Stimulated activated CD4-positive, alpha-beta T cell treated with anti-CD3 and anti-CD28 coated beads, Interleukin-1b, Interleukin-23, amount 100 ng/mL, for 48 hours (primary cell): ENCODE measurements around the gene UGT1A9.
"Not testable (repeated sequence)": the region's sequence is repeated elsewhere in the genome, so short reads cannot be mapped to it uniquely, and the experiment has no call there.

Experiments used
- DNase-seq: peaks from one replicate; pipeline ENCODE4 v3.0.0-alpha.2; 2020

UGT1A9 gene

DNA sequence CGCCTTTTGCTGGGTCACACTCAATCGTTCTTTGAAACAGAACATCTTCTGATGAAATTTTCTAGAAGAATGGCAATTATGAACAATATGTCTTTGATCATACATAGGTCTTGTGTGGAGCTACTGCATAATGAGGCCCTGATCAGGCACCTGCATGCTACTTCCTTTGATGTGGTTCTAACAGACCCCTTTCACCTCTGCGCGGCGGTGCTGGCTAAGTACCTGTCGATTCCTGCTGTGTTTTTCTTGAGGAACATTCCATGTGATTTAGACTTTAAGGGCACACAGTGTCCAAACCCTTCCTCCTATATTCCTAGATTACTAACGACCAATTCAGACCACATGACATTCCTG, 41.5 kb downstream of the UGT1A9 start:
- DNase-seq, result no peak

DNA sequence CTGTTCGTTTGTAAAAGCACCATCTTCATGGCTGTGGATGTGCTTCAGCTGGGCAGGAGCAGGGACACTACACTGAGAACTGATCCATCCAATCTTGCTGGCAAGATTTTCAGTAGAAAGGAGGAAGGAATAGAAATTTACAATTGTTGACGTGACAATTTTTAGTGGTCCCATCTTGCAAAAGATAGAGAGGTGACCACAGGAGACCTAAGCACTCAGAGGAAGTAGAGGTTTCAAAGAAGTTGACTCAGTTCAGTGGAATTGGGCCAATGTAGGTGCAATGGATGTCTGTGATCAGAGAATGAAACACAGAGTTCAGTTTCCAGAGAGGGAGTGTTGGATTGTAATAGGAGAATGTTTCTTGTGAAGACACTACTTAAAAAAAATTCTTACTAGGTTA, 42.4 kb downstream of the UGT1A9 start:
- no peak for DNase-seq

DNA sequence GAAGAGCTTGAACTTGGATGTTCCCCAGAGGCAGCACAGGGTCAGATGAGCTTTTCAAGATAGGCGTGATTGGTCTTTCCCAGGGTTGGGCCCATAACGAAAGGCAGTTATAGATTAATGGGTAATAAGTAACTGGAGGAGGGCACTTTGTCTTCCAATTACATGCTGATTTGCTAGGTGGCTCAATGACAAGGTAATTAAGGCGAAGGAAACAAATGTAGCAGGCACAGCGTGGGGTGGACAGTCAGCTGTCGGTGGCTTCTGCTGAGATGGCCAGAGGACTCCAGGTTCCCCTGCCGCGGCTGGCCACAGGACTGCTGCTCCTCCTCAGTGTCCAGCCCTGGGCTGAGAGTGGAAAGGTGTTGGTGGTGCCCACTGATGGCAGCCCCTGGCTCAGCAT, 46.9 kb downstream of the UGT1A9 start, which contains the start of gene UGT1A4:
Gene UGT1A4 (plus strand): TSS at position 185 of the 400 bp plus-strand sequence. CDS start 85 bp downstream, at position 270.
- no peak for DNase-seq

GRCh38 chr2:233728723-233729301, 57.1 kb downstream of the UGT1A9 start, which contains the start of gene UGT1A3:
UGT1A3 (plus strand) TSS chr2:233729042; CDS start chr2:233729127, 85 bp downstream.
- DNase-seq, result no peak

GRCh38 chr2:233736868-233737653, 65.4 kb downstream of the UGT1A9 start:
- DNase-seq, result not testable (repeated sequence)

DNA sequence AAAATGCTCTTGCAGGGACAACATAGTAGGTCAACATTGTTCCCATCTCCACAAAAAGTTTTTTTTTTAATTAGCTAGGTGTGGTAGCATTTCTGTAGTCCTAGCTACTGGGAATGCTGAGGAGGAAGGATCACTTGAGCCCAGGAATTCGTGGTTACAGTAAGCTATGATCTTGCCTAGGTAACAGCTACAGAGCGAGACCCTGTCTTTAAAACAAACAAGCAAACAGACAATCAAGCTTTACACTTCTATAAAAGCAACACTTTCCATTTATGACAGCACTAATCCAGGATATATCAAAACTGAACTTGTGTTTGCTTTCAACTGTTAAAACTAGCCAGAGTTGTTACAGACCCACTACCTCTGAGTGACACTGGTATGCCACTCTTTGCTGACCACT, 69.2 kb downstream of the UGT1A9 start:
- no peak for DNase-seq

GRCh38 chr2:233743464-233744259, 72.0 kb downstream of the UGT1A9 start:
- no peak for DNase-seq

- no peak for DNase-seq
Observed at GRCh38 chr2:233745073-233745755, 73.5 kb downstream of the UGT1A9 start.

DNA sequence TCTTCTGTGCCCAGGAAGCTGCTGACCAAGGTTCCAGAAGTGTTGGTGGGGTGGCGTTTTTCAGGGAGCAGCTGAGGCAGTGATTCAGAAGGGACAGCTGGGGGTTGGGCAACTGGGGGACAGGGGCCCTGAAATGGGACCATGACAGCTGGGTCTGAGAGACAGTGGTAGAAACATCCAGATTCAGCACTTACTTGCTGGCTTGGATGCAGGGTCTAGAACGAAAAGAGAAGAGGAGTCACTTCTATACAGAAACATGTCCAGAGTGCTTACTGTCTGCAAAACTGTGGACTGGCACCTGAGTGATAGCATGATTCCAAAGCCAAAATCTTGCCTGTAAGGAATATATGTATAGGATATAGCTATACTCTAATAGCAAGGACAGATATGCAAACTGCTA, 74.1 kb downstream of the UGT1A9 start:
- not testable (repeated sequence) for DNase-seq

DNA sequence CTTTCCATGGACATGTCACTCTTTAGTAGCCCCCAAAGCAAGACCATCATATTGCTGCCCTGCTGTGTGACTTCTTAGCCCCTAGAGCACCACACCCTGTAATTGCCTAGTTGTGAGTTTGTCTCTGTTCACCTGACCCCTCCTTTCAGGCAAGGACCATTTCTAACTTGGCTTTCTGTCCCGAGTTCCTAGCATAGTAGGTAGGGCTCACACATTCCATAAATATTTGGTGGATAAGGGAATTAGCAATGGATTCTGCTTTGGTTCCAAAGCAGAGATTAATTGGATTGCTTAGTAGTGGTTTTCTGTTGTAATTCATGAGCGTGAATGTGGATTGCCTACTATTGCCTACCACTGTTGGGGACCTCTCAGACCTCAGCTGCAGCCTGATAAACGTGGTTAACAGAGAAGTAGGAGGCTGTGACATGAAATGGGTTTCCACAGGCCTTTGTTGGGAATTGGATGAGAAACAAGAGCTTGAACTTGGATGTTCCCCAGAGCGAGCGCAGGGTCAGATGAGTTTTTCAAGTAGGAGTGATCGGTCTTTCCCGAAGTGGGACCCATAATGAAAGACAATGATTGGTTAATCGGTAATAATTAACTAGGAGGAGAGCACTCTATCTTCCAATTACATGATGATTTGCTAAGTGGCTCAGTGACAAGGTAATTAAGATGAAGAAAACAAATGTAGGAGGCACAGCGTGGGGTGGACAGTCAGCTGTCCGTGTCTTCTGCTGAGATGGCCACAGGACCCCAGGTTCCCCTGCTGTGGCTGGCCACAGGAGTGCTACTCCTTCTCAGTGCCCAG, 75.0 kb downstream of the UGT1A9 start:
- DNase-seq, result no peak

- no peak for DNase-seq
Observed at GRCh38 chr2:233747283-233747544, 75.5 kb downstream of the UGT1A9 start.

DNA sequence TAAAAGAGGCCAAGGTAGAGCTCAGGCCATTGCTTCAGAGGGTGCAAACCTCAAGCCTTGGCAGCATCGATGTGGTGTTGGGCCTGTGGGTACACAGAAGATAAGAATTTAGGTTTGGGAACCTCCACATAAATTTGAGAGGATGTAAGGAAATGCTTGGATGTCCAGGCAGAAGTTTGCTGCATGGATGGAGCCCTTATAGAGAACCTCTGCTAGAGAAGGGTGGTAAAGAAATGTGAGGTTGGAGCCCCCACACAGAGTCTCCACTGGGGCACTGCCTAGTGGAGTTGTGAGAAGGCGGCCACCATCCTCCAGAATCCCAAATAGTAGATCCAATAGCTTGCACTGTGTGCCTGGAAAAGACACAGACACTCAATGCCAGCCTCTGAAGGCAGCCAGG, 79.0 kb downstream of the UGT1A9 start:
- not testable (repeated sequence) for DNase-seq

- DNase-seq, result not testable (repeated sequence)
Observed at GRCh38 chr2:233751212-233752009, 79.7 kb downstream of the UGT1A9 start.

- DNase-seq, result no peak
Observed at GRCh38 chr2:233754872-233755611, 83.3 kb downstream of the UGT1A9 start.

DNA sequence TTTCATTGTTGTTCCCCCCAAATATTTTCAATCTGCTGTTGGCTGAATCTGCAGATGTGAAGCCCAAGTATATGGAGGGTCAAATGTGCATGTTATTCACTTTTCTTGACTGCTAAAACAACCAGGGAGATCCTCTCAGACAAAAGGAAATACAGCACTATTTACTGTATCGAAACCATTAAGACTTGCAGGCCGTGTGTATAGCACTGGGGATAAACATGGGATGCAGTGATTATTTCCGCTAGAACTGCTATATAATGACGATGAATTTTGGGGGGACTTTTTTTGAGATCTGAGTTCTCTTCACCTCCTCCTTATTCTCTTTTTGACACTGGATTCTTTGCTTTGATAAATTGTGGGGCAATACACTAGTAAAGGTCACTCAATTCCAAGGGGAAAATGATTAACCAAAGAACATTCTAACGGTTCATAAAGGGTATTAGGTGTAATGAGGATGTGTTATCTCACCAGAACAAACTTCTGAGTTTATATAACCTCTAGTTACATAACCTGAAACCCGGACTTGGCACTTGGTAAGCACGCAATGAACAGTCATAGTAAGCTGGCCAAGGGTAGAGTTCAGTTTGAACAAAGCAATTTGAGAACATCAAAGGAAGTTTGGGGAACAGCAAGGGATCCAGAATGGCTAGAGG, 84.9 kb downstream of the UGT1A9 start:
- no peak for DNase-seq

GRCh38 chr2:233758141-233758540, 86.4 kb downstream of the UGT1A9 start:
- no peak for DNase-seq

GRCh38 chr2:233758849-233759248, 87.2 kb downstream of the UGT1A9 start:
- no peak for DNase-seq

GRCh38 chr2:233760043-233760442, 88.3 kb downstream of the UGT1A9 start, which contains the start of gene UGT1A1:
UGT1A1 (plus strand) TSS chr2:233760270; CDS start chr2:233760288, 18 bp downstream.
- no peak for DNase-seq

DNA sequence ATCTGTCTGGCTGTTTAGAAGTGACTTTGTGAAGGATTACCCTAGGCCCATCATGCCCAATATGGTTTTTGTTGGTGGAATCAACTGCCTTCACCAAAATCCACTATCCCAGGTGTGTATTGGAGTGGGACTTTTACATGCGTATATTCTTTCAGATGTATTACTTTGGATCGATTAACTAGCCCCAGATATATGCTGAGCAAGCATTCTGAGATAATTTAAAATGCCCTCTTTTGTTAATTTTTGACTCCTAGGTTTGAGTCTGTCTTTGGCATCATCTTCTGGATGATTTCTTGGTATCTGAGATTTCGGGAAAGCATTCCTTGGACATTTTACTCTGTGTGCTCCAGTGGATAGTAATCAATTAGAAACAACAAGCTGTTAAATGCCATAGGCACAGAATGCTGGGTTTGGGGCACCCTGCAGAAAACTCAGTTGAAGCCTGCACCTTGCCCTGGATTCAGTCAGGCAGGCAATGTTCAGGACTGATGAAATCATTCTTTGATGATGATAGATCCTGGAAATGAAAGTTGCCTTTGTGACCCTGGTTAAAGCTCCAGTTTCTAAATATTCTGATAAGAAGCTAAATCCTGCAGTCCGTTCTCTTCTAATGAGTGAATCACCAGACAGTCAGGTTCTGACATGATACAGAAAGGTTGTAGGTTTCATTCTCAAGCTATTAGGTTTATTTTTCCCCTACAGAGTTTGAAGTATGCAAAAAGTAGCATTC, 89.5 kb downstream of the UGT1A9 start:
- no peak for DNase-seq
